NOMO-1 treated with DMSO at 0.1 percent for 48 hours (cell line): ENCODE data around the gene EPGN.
"Not testable (repeated sequence)": the region's sequence is repeated elsewhere in the genome, so short reads cannot be mapped to it uniquely, and the experiment has no call there.

Source experiments
- DNase-seq: peaks from one replicate; lab custom pipeline; 2025; ENCODE audit not compliant: unreplicated experiment; lab: John Stamatoyannopoulos, UW

EPGN gene

GRCh38 chr4:74338792-74339333 is 30.6 kb downstream of the EPGN start:
- peak; percentile 89 for DNase-seq

DNA sequence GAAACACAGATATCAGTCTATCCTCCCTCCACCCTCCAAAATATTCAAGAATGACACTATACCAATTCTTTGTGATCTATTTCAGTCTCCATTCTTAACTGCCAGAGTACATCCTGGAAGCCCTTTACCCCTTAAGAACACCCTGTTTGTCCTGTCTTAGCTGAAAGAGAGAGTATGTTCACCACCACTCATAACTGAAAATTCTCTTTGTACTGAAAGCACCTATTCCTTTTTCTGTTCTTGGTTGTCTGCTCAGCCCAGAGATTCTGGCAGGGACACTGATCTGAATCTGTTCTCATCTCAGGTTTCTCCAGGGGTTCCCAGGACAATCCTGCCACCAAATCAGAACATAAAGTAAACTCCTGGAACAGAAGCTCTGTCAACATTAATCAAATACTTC is 31.2 kb downstream of the EPGN start:
- DNase-seq: no peak

DNA sequence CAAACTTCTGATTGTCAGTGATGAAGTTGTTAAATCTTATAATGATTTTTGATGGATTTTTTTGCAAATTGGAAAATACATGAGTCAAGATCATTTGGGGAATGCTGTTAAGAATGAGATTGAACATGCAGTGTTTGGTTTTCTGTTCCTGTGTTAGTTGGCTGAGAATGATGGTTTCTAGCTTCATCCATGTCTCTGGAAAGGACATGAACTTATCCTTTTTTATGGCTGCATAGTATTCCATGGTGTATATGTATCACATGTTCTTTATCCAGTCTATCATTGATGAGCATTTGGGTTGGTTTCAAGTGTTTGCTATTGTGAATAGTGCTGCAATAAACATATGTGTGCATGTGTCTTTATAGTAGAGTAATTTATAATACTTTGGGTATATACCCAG is 32.2 kb downstream of the EPGN start:
- not testable (repeated sequence) for DNase-seq

DNA sequence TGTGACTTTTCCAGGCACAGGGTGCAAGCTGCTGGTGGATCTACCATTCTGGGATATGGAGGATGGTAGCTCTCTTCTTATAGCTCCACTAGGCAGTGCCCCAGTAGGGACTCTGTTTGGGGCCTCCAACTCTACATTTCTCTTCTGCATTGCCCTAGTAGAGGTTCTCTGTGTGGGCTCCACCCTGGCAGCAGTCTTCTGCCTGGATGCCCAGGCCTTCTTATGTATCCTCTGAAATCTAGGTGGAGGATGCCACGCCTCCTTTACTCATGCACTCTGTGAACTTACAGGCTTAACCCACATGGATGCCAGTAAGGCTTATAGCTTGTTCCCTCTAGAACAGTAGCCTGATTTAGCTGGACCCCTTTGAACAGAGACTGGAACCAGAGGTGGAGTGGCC is 35.8 kb downstream of the EPGN start:
- no peak for DNase-seq

GRCh38 chr4:74353858-74354257 is 45.6 kb downstream of the EPGN start:
- DNase-seq: no peak

DNA sequence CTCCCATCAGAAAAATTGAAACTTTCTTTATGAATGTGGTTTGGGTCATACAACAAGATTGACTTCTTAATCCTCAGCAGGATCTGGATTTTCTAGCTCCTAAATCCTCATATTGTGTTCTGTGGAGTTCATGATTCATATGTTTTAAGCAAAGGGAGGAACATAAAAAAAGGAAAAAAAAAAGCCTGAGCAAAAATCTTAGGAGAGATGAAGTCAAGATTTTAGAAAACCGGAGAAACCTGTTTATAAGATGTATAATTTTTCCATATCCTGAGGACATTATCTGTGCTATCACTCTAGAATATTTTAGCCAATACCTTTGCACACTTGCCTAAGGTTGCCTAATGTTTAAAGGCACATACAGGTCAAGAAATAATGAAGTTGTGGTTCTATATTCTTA is 49.7 kb downstream of the EPGN start:
- no peak for DNase-seq

DNA sequence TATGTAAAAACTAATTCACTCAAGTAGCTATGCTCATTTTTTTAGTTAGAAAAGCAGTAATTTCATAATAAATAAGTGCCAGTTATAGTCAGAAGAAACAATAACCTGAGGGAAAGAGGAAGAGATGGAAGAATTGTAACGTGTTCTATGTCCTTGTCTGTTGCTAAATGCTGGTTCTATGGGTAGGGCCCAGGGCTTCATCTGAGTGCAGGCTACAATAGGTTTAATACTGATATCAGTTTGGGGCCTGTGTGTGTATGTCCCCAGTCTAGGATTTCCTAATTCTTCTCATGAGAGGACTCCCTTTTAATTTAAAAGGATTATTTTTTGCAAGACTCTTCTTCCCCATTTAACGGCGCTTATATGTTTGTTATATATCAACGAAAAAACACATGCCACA is 53.4 kb downstream of the EPGN start:
- DNase-seq: no peak

- DNase-seq: no peak
Measured at GRCh38 chr4:74362347-74362746, 54.1 kb downstream of the EPGN start.

DNA sequence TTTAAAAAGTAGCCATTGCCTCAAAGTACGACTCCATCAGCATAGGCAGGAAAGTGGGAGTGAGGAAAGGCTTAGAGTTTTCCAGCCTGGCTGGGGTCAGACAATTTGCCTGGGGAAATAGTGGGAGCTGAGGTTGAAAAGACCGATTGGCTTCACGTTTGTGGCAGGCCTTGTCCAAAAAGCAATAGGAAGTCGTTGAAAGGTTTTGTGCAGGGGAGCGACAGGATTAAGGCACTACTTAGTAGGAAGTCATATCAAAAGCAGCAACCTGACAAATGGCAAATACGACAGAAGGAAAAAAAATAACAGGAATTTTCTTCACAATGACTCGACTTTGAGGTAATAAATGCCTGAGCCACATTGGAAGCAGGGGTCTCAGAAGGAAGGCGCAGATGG is 56.0 kb downstream of the EPGN start:
- DNase-seq: no peak

DNA sequence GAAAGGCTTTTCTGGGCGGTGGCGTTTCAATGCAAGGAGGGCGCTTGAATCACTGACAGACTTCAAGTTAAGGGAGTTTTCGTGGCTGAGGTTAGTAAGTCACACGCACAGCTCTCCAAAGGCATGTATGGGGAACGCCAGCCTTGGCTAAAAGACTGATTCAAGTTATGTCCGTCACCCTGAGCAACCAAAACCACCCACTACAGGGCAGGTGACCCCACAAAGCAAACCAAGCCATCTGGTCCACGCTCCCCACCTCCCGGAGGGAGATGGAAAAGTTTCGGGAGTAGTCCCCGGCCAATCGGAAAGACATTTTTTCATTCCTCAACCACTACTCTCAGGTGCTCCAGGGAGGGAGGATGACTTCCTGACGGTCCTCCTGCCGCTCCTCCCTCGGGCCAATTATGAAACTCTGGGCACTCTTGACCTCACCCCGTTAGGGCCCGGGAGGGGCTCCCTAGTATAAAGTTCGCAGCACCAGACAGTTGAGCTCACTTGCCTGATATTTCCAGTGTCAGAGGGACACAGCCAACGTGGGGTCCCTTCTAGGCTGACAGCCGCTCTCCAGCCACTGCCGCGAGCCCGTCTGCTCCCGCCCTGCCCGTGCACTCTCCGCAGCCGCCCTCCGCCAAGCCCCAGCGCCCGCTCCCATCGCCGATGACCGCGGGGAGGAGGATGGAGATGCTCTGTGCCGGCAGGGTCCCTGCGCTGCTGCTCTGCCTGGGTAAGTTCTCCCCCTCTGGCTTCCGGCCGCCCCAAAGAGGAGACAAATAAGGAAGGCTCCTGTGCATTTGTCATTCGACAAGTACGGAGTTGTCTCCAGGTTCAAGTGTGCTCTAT is 56.6 kb downstream of the EPGN start, which contains the start of gene EREG:
Gene EREG (plus strand): TSS at position 494 of the 840 bp plus-strand sequence. CDS start 164 bp downstream, at position 658.
- no peak for DNase-seq

- no peak for DNase-seq
Measured at GRCh38 chr4:74365761-74366160, 57.5 kb downstream of the EPGN start.
